NCI-H128 (cell line): ENCODE data around the gene POFUT1.
"Not testable (repeated sequence)": the region's sequence is repeated elsewhere in the genome, so short reads cannot be mapped to it uniquely, and the experiment has no call there.

Source experiments
- DNase-seq: peaks from one replicate; lab custom pipeline; 2025; ENCODE audit not compliant: unreplicated experiment; lab: John Stamatoyannopoulos, UW

Gene POFUT1

GRCh38 chr20:32188376-32189122 lies 19.1 kb upstream of the POFUT1 start:
- no peak for DNase-seq

- no peak for DNase-seq
Measured at GRCh38 chr20:32189123-32189410, 18.6 kb upstream of the POFUT1 start.

GRCh38 chr20:32189691-32190615 lies 17.7 kb upstream of the POFUT1 start:
- peak; percentile 38 for DNase-seq

GRCh38 chr20:32190616-32191415 lies 16.9 kb upstream of the POFUT1 start:
- no peak for DNase-seq

- no peak for DNase-seq
Measured at GRCh38 chr20:32191422-32191821, 16.3 kb upstream of the POFUT1 start.

GRCh38 chr20:32191873-32192272 lies 15.8 kb upstream of the POFUT1 start:
- DNase-seq, result no peak

GRCh38 chr20:32192698-32193097 lies 15.0 kb upstream of the POFUT1 start:
- no peak for DNase-seq

GRCh38 chr20:32193336-32193735 lies 14.3 kb upstream of the POFUT1 start:
- DNase-seq, result not testable (repeated sequence)

- DNase-seq, result no peak
Measured at GRCh38 chr20:32193996-32194395, 13.7 kb upstream of the POFUT1 start.

- no peak for DNase-seq
Measured at GRCh38 chr20:32195581-32195980, 12.1 kb upstream of the POFUT1 start.

GRCh38 chr20:32196613-32197012 lies 11.1 kb upstream of the POFUT1 start:
- DNase-seq, result not testable (repeated sequence)

GRCh38 chr20:32197136-32197535 lies 10.5 kb upstream of the POFUT1 start:
- not testable (repeated sequence) for DNase-seq

- no peak for DNase-seq
Measured at GRCh38 chr20:32199006-32199405, 8.7 kb upstream of the POFUT1 start.

GRCh38 chr20:32201296-32201976 lies 6.2 kb upstream of the POFUT1 start:
- DNase-seq, result no peak

- DNase-seq, result no peak
Measured at GRCh38 chr20:32201977-32202363, 5.7 kb upstream of the POFUT1 start.

- no peak for DNase-seq
Measured at GRCh38 chr20:32203356-32204204, 4.1 kb upstream of the POFUT1 start.

GRCh38 chr20:32204205-32205109 lies 3.2 kb upstream of the POFUT1 start:
- no peak for DNase-seq

- DNase-seq, result no peak
Measured at GRCh38 chr20:32205110-32205842, 2.4 kb upstream of the POFUT1 start.
